ENCODE data around the gene SLAMF9.

The SLAMF9 gene

DNA sequence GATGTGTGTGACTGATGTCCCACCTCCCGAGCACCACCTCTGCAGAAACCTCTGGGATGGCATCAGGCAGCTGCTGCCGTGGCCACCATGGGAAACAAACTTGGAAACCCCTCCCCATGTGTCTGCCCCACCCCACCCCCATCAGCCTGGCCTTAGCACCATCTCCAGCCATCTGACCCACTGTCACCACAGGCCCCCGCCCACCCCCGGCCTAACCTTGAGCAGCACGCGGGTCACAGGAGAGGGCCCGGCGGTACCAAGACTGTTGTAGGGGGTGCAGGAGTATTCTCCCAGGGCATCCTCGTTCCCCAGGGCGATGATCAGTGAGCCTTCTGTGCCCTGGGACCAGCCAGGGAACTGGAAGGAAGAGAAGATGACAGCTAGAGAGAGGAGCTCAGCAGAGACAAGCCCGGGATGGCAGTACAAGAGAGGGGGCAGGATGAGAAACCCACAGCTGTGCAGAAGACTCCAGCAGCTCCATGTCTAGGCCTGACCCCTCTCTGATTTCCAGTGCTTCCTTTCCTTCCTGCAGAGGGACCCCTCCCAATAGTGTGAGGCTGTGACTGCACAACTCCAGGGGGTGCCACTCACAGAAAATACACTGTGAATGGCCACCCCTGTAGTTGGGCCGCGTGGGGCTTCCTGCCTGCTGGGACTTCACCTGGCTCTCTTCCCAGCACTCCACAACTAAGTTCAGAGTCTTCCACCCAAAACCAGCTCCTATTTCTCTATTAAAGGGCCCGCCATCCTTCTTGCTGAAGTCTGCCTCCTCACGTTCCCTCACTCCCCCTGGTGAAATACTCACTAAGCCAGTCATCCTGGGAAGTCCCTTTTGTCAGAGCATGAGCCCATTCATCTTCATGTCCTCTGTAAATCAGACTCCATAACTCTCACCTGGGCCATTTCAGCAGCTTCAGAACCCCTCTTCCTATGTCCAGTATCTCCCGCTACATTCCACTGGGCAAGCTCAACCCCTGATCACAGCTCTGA is 21.4 kb downstream of the SLAMF9 start:
- DNase-seq, result no peak

GRCh38 chr1:159931795-159932173 is 22.3 kb downstream of the SLAMF9 start:
- no peak for DNase-seq

GRCh38 chr1:159931101-159931794 is 22.8 kb downstream of the SLAMF9 start:
- DNase-seq, result no peak

DNA sequence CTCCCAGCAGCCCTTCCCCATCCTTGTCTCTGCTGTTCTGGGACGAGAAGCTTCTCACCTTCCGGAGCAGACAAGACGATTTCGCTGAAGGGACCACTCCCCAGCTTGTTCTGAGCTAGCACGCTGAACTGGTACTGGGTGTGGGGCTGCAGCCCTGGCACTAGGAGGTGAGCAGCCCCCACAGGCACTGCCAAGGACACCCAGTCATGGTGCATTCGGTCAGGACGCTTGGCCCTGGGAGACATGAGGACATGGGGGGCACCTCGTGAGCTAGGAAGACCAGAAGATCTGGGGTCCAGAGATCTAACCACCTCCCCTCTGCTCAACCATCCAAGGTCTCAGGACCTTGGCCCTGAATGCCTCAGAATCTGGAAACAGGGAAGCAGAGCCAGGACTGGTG is 23.4 kb downstream of the SLAMF9 start:
- DNase-seq, result no peak

DNA sequence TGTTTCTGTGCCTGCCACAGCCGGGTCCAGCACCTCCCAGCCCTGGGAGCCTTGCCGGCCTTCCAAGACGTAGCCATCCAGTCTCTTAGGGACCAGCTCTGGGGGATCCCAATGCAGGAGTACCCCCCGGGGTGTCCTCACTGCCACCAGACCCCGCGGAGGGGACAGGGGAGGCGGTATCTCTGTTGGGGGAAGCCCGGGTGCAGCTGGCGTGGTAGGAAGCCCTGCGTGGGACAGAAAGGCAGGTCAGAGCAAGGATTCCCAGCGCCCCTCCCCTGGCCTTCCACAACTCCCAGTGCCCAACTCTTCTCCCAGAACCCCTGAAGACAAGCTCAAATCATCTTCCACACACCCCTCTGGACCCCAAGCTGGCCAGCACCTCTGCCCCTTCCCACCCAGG is 23.8 kb downstream of the SLAMF9 start:
- DNase-seq, result no peak

GRCh38 chr1:159929155-159930051 is 24.6 kb downstream of the SLAMF9 start:
- DNase-seq, result no peak

DNA sequence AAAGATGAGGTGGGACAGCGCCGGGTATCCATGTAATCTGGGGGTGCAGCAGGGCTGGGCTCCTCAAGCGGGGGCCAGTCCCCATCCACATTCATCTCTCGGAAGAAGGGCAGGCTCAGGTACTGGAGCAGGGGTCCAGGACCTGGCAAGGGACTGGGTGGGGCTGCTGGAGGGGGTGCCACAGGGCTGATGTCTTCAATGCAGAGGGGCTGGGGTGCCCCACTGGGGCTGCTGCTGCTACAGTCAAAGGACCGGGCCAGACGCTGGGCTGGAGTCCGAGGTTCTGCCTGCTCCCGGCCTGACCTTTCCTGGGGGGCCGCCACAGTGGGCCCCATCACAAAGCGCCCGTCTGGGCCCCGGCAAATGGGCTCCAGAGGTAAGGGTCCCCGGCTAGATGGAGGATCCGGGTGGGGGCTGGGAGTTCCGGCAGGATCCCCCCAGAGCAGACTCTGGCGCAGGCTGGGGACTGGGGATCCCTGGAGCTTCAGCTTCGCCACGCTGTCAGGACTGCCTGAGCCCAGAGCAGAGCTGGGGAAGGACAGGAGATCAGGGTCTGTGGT is 25.5 kb downstream of the SLAMF9 start:
- DNase-seq, result no peak

GRCh38 chr1:159927849-159928431 is 26.1 kb downstream of the SLAMF9 start:
- no peak for DNase-seq

GRCh38 chr1:159927211-159927848 is 26.7 kb downstream of the SLAMF9 start:
- DNase-seq, result no peak

- peak; percentile 26 for DNase-seq
These were observed 28.3 kb downstream of the SLAMF9 start for GRCh38 chr1:159925719-159926078.

DNA sequence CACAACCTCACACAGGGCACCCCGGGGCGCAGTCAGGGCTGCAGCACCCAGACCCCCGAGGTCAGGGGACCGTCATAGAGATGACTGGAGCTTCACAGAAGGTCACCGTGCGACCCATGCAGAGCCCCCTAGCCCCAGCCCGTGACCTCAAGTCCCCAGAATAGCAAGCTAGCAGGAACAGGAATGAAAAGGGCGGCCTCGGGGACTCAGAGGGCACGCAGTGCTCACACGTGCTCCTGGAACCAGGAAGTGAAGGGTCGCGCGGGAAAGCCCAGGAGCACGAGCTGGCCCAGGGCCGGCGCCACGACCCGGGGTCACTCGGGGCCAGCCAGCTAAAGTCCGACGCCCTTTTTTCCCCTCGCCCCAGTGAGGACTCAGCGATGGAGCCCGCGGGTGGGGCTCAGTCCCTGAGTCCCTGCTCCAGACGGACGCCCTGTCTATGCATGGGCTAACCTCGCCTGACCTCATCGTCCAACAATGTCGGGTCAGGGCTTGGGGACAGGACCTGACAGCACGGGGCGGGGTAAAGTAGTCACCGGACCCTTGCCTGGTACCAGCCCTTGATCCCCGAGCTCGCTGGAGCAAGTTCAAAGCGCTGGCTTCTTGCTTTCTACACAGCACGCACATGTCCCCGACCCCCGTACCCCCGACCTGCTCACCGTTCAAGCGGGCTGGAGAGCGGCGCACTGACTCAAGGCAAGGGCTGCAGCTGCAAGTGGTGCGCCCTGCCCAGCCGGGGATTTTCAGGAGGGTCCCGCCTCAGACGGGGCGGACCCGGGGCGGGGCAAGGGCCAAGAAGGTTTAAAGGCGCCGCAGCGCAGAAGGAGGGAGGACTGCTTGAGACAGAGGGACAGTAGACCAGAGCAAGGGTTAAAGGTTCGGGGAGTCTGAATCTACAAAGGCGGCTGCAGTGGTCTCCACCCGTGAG is 29.0 kb downstream of the SLAMF9 start, which contains the start of gene TAGLN2:
Gene TAGLN2, minus strand, starts transcription at position 717 of the 928 bp plus-strand sequence. CDS start 4,998 bp downstream, outside the sequence.
- DNase-seq, result peak; percentile 91

DNA sequence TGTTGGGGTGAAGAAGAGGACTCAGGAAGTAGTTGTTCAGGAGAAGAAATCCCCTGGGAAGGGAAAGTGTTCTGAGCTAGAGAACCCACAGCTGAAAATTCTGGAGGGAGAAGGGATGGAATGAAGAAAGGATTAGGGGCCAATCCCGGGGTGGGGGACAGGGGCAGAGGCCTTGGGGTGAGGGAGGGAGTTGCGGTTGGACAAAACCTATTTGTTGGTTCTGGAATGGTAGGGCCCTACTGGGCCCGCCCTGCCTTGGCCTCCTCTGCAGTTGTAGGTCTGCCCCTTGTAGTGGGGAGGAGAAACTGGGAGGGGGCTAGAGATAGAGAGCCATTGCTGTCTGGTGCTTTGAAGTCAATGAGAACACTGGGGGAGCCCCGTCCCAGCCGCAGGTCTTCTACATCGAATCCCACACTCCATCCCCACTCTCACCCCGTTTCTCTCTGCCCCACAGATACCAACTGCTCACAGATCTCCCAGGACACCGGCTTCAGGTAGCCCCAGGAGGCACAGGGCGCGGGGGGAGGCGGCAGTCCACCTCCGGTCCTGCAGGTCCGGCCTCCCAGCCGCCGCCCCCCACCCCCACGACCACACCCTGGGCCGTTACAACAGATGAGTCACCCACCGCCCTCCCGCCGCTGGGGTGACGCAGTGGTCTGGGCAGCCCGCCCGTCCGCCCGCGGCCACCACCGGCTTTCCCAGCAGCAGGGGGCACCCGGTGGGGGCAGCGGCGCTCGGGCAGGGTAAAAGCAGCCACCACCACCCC is 29.8 kb downstream of the SLAMF9 start:
- peak; percentile 88 for DNase-seq

GRCh38 chr1:159923203-159924024 is 30.6 kb downstream of the SLAMF9 start:
- DNase-seq, result peak; percentile 60

GRCh38 chr1:159922511-159923202 is 31.4 kb downstream of the SLAMF9 start:
- peak; percentile 33 for DNase-seq

- no peak for DNase-seq
These were observed 32.1 kb downstream of the SLAMF9 start for GRCh38 chr1:159921700-159922504.

GRCh38 chr1:159921251-159921650 is 32.8 kb downstream of the SLAMF9 start:
- DNase-seq, result no peak

GRCh38 chr1:159920651-159921050 is 33.4 kb downstream of the SLAMF9 start:
- no peak for DNase-seq

All from HCEC 1CT (cell line).